ENCODE data around the gene RPL38. TPM values are rescaled to one million over a fixed set of nuclear protein-coding genes. Genes with fewer than 3 reads are reported as not detected.

Gene RPL38
- total RNA-seq, 1 donor from 2014 or later, result 436 TPM

DNA sequence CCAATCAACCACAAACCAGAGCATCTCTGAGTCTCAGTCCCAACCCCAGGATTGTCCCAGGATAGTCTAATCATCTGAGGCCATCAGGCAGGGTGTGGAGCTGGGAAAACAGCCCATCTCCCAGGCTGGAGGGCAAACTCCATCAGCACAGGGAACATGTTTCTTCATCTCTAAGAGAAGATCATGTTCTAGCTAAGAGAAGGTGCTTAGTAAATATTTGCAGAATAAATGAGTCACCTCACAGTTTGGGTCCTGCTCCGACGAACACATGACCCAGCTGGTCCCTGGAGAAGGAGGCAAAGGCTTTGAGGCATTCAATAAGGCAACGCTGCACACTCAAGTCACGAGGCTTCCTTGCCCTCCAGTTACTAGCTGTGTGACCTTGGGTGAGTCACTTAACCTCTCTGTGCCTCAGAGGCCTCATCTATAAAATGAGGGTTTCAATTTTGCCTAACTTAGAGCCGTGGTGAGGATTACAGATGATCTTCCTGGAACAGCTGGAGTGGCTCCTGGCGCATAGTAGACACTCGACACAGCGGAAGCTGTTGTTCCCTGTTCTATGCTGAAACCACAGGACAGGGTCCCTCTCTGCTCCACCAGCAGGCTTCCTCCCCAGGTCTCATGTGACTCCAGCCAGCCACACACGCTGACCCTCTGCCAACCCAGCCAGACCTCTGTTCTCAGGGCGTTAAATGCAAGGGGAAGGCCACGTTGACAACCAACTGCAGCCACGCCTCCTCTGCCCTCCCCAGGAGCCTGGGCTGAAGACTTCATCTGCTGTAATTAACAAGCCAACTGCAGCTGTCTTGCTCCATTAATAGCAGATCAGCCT lies 10.3 kb upstream of the RPL38 start:
- H3K27me3 ChIP-seq (ENCODE audit: control insufficient read depth, insufficient read depth, low read length), result peaks cover 6% of the 10 kb centered on the region
- TF ChIP-seq, protein P1, sequence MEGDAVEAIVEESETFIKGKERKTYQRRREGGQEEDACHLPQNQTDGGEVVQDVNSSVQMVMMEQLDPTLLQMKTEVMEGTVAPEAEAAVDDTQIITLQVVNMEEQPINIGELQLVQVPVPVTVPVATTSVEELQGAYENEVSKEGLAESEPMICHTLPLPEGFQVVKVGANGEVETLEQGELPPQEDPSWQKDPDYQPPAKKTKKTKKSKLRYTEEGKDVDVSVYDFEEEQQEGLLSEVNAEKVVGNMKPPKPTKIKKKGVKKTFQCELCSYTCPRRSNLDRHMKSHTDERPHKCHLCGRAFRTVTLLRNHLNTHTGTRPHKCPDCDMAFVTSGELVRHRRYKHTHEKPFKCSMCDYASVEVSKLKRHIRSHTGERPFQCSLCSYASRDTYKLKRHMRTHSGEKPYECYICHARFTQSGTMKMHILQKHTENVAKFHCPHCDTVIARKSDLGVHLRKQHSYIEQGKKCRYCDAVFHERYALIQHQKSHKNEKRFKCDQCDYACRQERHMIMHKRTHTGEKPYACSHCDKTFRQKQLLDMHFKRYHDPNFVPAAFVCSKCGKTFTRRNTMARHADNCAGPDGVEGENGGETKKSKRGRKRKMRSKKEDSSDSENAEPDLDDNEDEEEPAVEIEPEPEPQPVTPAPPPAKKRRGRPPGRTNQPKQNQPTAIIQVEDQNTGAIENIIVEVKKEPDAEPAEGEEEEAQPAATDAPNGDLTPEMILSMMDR (IDR thresholded peaks at IDR 0.05; ENCODE audit: insufficient read depth, low read length, severe bottlenecking), result no peak
- FAIRE-seq (peak; percentile 87), DNase-seq (ENCODE audit: low read depth) (peak; percentile 86)
- H3K4me3 ChIP-seq (ENCODE audit: low read depth, low read length), result no peak overlapping the region
- no peaks in the 10 kb centered on the region for H3K36me3 ChIP-seq (ENCODE audit: control insufficient read depth, insufficient read depth, low read length)

- TF ChIP-seq, protein P1 (IDR thresholded peaks at IDR 0.05; ENCODE audit: insufficient read depth, low read length, severe bottlenecking), result no peak
- H3K4me3 ChIP-seq (ENCODE audit: low read depth, low read length), result no peak overlapping the region
- FAIRE-seq (peak; percentile 32), DNase-seq (ENCODE audit: low read depth) (no peak)
- no peaks in the 10 kb centered on the region for H3K36me3 ChIP-seq (ENCODE audit: control insufficient read depth, insufficient read depth, low read length)
- peaks cover 6% of the 10 kb centered on the region for H3K27me3 ChIP-seq (ENCODE audit: control insufficient read depth, insufficient read depth, low read length)
These were observed 8.8 kb upstream of the RPL38 start for GRCh38 chr17:74194682-74195081.

- TF ChIP-seq, protein P1 (IDR thresholded peaks at IDR 0.05; ENCODE audit: insufficient read depth, low read length, severe bottlenecking), result no peak
- FAIRE-seq (no peak), DNase-seq (ENCODE audit: low read depth) (no peak)
- Histone ChIP-seq H3K4me3 (ENCODE audit: low read depth, low read length) (no peak overlapping the region), H3K36me3 (ENCODE audit: control insufficient read depth, insufficient read depth, low read length) (no peaks in the 10 kb centered on the region), H3K27me3 (ENCODE audit: control insufficient read depth, insufficient read depth, low read length) (peaks cover 8% of the 10 kb centered on the region)
These were observed 6.7 kb upstream of the RPL38 start for GRCh38 chr17:74196541-74197317.

DNA sequence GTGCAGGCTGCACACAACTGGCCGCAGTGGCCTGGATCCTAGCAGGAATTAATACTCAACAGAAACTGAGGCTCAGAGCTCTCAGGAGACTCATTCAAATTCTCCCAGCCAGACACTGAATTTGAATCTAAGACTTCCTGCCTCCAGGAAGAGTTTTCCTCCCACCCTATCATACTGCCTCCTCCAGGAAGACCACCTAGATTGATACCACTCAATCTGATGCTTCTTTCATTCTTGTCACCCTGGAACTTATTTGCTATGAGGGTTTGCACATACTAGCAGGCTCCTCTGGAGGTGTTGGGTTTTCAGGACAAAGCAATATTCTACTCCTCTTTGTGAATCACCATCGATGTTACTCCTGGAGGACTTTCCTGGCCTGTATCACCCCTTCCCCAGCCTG lies 5.7 kb upstream of the RPL38 start:
- H3K27me3 ChIP-seq (ENCODE audit: control insufficient read depth, insufficient read depth, low read length), result peaks cover 8% of the 10 kb centered on the region
- TF ChIP-seq, protein P1 (IDR thresholded peaks at IDR 0.05; ENCODE audit: insufficient read depth, low read length, severe bottlenecking), result no peak
- FAIRE-seq, result peak; percentile 60
- DNase-seq (ENCODE audit: low read depth), result no peak
- H3K36me3 ChIP-seq (ENCODE audit: control insufficient read depth, insufficient read depth, low read length), result no peaks in the 10 kb centered on the region
- H3K4me3 ChIP-seq (ENCODE audit: low read depth, low read length), result no peak overlapping the region

DNA sequence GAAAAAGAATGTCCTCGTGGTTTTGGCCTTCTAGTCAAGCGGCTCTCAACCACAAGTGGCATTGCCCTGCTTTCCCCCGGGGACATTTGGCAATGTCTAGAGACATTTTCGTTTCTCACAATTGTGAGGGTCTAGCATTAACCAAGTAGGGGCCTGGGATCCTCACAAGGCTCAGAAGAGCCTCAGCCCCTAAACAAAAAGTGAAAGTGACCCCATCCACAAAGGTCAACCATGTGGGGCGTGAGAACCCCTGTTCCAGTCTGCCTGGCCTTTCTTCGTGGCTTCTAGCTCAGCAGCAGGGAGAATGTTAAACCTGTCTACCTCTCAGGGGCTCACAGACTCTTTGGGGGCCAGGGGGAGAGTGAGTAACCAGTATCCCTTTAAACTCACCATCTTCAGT lies 4.8 kb upstream of the RPL38 start:
- FAIRE-seq (no peak), DNase-seq (ENCODE audit: low read depth) (no peak)
- H3K36me3 ChIP-seq (ENCODE audit: control insufficient read depth, insufficient read depth, low read length), result no peaks in the 10 kb centered on the region
- peaks cover 8% of the 10 kb centered on the region for H3K27me3 ChIP-seq (ENCODE audit: control insufficient read depth, insufficient read depth, low read length)
- H3K4me3 ChIP-seq (ENCODE audit: low read depth, low read length), result no peak overlapping the region
- TF ChIP-seq, protein P1 (IDR thresholded peaks at IDR 0.05; ENCODE audit: insufficient read depth, low read length, severe bottlenecking), result no peak
